Uterus (tissue), 2 donors: Measurements from ENCODE around the gene RAD9B.

Experiments used
- POLR2A ChIP-seq, 2 donors: fragments of 450-650 bp; IDR thresholded peaks; one replicate each; pipeline ENCODE4 v1.6.1; 2016; ENCODE audit warnings: antibody characterized with exemption in 2 of 2, mild to moderate bottlenecking in 1 of 2, moderate library complexity in 1 of 2
- TF ChIP-seq, protein P1 (sequence below), 4 experiments: fragments of 200-600 bp in 2 of 4; fragments of 450-650 bp in 2 of 4; sonication (generic) in 2 of 4; IDR thresholded peaks; one replicate each; pipeline ENCODE4 v1.5.1; 2016 to 2019; ENCODE audit warnings: antibody characterized with exemption in 4 of 4, mild to moderate bottlenecking in 2 of 4, moderate library complexity in 1 of 4

DNA sequence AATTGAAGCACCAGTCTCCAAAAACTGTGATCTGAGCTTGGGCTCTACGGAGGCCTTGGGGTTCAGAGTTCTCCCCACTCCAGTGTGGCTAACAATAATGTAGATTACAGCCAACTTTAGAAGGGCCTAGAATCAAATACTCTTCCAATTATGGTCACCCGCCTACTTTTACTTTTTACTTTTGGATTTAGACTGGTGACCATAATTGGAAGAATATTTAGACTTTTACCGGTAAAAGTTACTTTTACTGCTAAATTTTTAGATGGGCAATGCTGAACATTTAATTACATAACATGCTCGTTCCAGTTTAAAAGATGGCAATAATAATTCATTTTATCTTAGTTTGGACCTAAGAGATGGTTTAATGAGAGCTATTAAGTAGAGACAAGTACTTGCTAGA is 41.8 kb downstream of the RAD9B start:
- TF ChIP-seq, protein P1, sequence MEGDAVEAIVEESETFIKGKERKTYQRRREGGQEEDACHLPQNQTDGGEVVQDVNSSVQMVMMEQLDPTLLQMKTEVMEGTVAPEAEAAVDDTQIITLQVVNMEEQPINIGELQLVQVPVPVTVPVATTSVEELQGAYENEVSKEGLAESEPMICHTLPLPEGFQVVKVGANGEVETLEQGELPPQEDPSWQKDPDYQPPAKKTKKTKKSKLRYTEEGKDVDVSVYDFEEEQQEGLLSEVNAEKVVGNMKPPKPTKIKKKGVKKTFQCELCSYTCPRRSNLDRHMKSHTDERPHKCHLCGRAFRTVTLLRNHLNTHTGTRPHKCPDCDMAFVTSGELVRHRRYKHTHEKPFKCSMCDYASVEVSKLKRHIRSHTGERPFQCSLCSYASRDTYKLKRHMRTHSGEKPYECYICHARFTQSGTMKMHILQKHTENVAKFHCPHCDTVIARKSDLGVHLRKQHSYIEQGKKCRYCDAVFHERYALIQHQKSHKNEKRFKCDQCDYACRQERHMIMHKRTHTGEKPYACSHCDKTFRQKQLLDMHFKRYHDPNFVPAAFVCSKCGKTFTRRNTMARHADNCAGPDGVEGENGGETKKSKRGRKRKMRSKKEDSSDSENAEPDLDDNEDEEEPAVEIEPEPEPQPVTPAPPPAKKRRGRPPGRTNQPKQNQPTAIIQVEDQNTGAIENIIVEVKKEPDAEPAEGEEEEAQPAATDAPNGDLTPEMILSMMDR (IDR thresholded peaks at IDR 0.05), result no peak
- no peak for TF ChIP-seq POLR2A (IDR thresholded peaks at IDR 0.05)
